Loucy (cell line): ENCODE data around the gene SNRNP48.

Source experiments
- CTCF ChIP-seq: fragments of 200-600 bp; sonication (generic); conservative IDR thresholded peaks from 2 replicates; pipeline ENCODE4 v1.5.1; 2014; ENCODE audit warnings: mild to moderate bottlenecking, antibody characterized with exemption, low read length
- EZH2phosphoT487 ChIP-seq: fragments of 200-600 bp; IDR thresholded peaks from 2 replicates; pipeline ENCODE4 v1.6.1; 2018; ENCODE audit warnings: antibody characterized with exemption, mild to moderate bottlenecking, moderate library complexity, borderline replicate concordance

GRCh38 chr6:7569082-7569481, 20.9 kb upstream of the SNRNP48 start:
- TF ChIP-seq CTCF (no peak), EZH2phosphoT487 (no peak)
